H9 (cell line): ENCODE results near the gene FDX2. TPM values are rescaled to one million over a fixed set of nuclear protein-coding genes. Genes with fewer than 3 reads are reported as not detected.

Experiments
- DNase-seq: peaks from one replicate; pipeline ENCODE4 v3.0.0-alpha.2; 2017
- H2AFZ ChIP-seq: one replicate; pipeline ENCODE4 v1.6.1; 2013; ENCODE audit warnings: mild to moderate bottlenecking, low read length, control low read depth, moderate library complexity
- H2AK5ac ChIP-seq: 2 replicates; pipeline ENCODE4 v1.6.1; 2013; ENCODE audit warnings: low read length, control low read depth, mixed read lengths; ENCODE audit not compliant: insufficient read length
- H2BK120ac ChIP-seq: one replicate; pipeline ENCODE4 v1.6.1; 2013; ENCODE audit warnings: low read depth, mild to moderate bottlenecking, low read length, control low read depth, inconsistent platforms; ENCODE audit not compliant: poor library complexity, severe bottlenecking
- H2BK12ac ChIP-seq: 2 replicates; pipeline ENCODE4 v1.6.1; 2013; ENCODE audit warnings: low read length, control low read depth, mixed read lengths, low read depth; ENCODE audit not compliant: insufficient read length
- H2BK15ac ChIP-seq: 2 replicates; pipeline ENCODE4 v1.6.1; 2013; ENCODE audit warnings: low read depth, low read length, control low read depth
- H2BK20ac ChIP-seq: one replicate; pipeline ENCODE4 v1.6.1; 2013; ENCODE audit warnings: low read depth, mild to moderate bottlenecking, low read length, control low read depth, inconsistent platforms; ENCODE audit not compliant: poor library complexity, severe bottlenecking
- H2BK5ac ChIP-seq: 2 replicates; pipeline ENCODE4 v1.6.1; 2013; ENCODE audit warnings: low read length, control low read depth, mixed read lengths; ENCODE audit not compliant: insufficient read length
- H3K14ac ChIP-seq: 2 replicates; pipeline ENCODE4 v1.6.1; 2013; ENCODE audit warnings: low read length, control low read depth; ENCODE audit not compliant: insufficient read depth
- H3K18ac ChIP-seq: 2 replicates; pipeline ENCODE4 v1.6.1; 2013; ENCODE audit warnings: low read depth, mild to moderate bottlenecking, mixed read lengths, low read length, control low read depth; ENCODE audit not compliant: insufficient read length
- H3K23ac ChIP-seq: 2 replicates; pipeline ENCODE4 v1.6.1; 2013; ENCODE audit warnings: low read length, control low read depth, mixed read lengths, low read depth; ENCODE audit not compliant: insufficient read length
- H3K23me2 ChIP-seq: 2 replicates; pipeline ENCODE4 v1.6.1; 2013; ENCODE audit warnings: low read depth, mild to moderate bottlenecking, mixed read lengths, low read length, control low read depth; ENCODE audit not compliant: insufficient read length, poor library complexity, severe bottlenecking
- H3K27ac ChIP-seq: 2 replicates; pipeline ENCODE4 v1.5.1; 2013; ENCODE audit warnings: low read length, control low read depth, mixed read lengths, low read depth; ENCODE audit not compliant: insufficient read length
- H3K27me3 ChIP-seq: 2 replicates; pipeline ENCODE4 v1.6.1; 2013; ENCODE audit warnings: low read length, control low read depth, inconsistent platforms; ENCODE audit not compliant: insufficient read depth
- H3K4ac ChIP-seq: 2 replicates; pipeline ENCODE4 v1.6.1; 2013; ENCODE audit warnings: low read depth, mild to moderate bottlenecking, control low read depth, inconsistent platforms, low read length, moderate library complexity
- H3K4me1 ChIP-seq: 2 replicates; pipeline ENCODE4 v1.6.1; 2013; ENCODE audit warnings: low read length, control low read depth, inconsistent platforms; ENCODE audit not compliant: insufficient read depth
- H3K4me2 ChIP-seq: 2 replicates; pipeline ENCODE4 v1.6.1; 2013; ENCODE audit warnings: low read length, control low read depth, mixed read lengths; ENCODE audit not compliant: insufficient read length, insufficient read depth
- H3K56ac ChIP-seq: 2 replicates; pipeline ENCODE4 v1.6.1; 2013; ENCODE audit warnings: low read depth, mild to moderate bottlenecking, mixed read lengths, low read length, control low read depth; ENCODE audit not compliant: insufficient read length
- H3K79me1 ChIP-seq: 2 replicates; pipeline ENCODE4 v1.6.1; 2013; ENCODE audit warnings: low read depth, mild to moderate bottlenecking, moderate library complexity, low read length, control low read depth, inconsistent platforms; ENCODE audit not compliant: insufficient read depth, poor library complexity, severe bottlenecking
- H3K79me2 ChIP-seq: 2 replicates; pipeline ENCODE4 v1.6.1; 2013; ENCODE audit warnings: low read length, control low read depth, inconsistent platforms; ENCODE audit not compliant: insufficient read depth
- H3K9ac ChIP-seq: 2 replicates; pipeline ENCODE4 v1.6.1; 2013; ENCODE audit warnings: low read length, control low read depth, mixed read lengths; ENCODE audit not compliant: insufficient read length; ENCODE audit errors: extremely low read depth
- H3K9me3 ChIP-seq: one replicate; pipeline ENCODE4 v1.6.1; 2013; ENCODE audit warnings: low read depth, low read length, inconsistent platforms; ENCODE audit not compliant: control insufficient read depth
- H3T11ph ChIP-seq: one replicate; pipeline ENCODE4 v1.6.1; 2013; ENCODE audit warnings: mild to moderate bottlenecking, low read length, control low read depth, inconsistent platforms
- H4K20me1 ChIP-seq: one replicate; pipeline ENCODE4 v1.6.1; 2013; ENCODE audit not compliant: control insufficient read depth, insufficient read length, insufficient read depth
- H4K5ac ChIP-seq: 2 replicates; pipeline ENCODE4 v1.6.1; 2013; ENCODE audit warnings: low read depth, mild to moderate bottlenecking, mixed read lengths, low read length, control low read depth; ENCODE audit not compliant: insufficient read length
- H4K8ac ChIP-seq: replicated peaks from 2 replicates; pipeline ENCODE4 v1.6.1; 2013; ENCODE audit warnings: low read length, control low read depth, mixed read lengths, low read depth; ENCODE audit not compliant: insufficient read length
- H4K91ac ChIP-seq: 2 replicates; pipeline ENCODE4 v1.6.1; 2013; ENCODE audit warnings: low read depth, mild to moderate bottlenecking, moderate library complexity, mixed read lengths, low read length, control low read depth; ENCODE audit not compliant: insufficient read length
- H3K27ac Mint-ChIP-seq, 3 experiments: 2 replicates in 2 of 3; 3 replicates in 1 of 3; pipeline ENCODE4 v1.8.0; 2020 to 2021; ENCODE audit warnings: mixed read lengths in 3 of 3, mild to moderate bottlenecking in 1 of 3, moderate library complexity in 1 of 3
- H3K27me3 Mint-ChIP-seq: 2 replicates; pipeline ENCODE4 v1.8.0; 2021; ENCODE audit warnings: low read depth, mild to moderate bottlenecking, moderate library complexity, mixed read lengths
- H3K36me3 Mint-ChIP-seq, 3 experiments: 2 replicates in 2 of 3; 3 replicates in 1 of 3; pipeline ENCODE4 v1.8.0; 2020 to 2021; ENCODE audit warnings: low read depth in 3 of 3, mixed read lengths in 3 of 3; ENCODE audit not compliant: insufficient read depth in 1 of 3
- H3K4me1 Mint-ChIP-seq, 2 experiments: 2 replicates each; pipeline ENCODE4 v1.8.0; 2020; ENCODE audit warnings: mixed read lengths in 2 of 2
- H3K4me3 Mint-ChIP-seq, 2 experiments: 2 replicates in 1 of 2; 3 replicates in 1 of 2; pipeline ENCODE4 v1.8.0; 2020 to 2021; ENCODE audit warnings: mild to moderate bottlenecking in 2 of 2, mixed read lengths in 2 of 2, moderate library complexity in 1 of 2
- H3K9me3 Mint-ChIP-seq, 2 experiments: 2 replicates in 1 of 2; 3 replicates in 1 of 2; pipeline ENCODE4 v1.8.0; 2020; ENCODE audit warnings: mild to moderate bottlenecking in 2 of 2, mixed read lengths in 2 of 2, moderate library complexity in 1 of 2
- WGBS: extraction: QIAGEN DNeasy Blood & Tissue Kit; methylation state at CpG from one replicate; pipeline ENCODE4 v1.1.7; 2013; ENCODE audit warnings: missing lambda C conversion rate, low lambda C conversion rate, mixed read lengths; ENCODE audit not compliant: insufficient read length; ENCODE audit errors: extremely low coverage; 5-methylcytosine and 5-hydroxymethylcytosine counted together
- total RNA-seq: library from RNA; stranded (reverse); gene quantifications from 2 replicates; pipeline ENCODE4 v1.2.1, GENCODE V29; 2021
- TF ChIP-seq, protein P1 (sequence below): fragments of 200-600 bp; sonication (generic); conservative IDR thresholded peaks from 3 replicates; pipeline ENCODE4 v1.8.0; 2021; ENCODE audit warnings: antibody characterized with exemption, mild to moderate bottlenecking

The FDX2 gene
- total RNA-seq, 1 experiment from 2014 or later: 27.7 TPM

DNA sequence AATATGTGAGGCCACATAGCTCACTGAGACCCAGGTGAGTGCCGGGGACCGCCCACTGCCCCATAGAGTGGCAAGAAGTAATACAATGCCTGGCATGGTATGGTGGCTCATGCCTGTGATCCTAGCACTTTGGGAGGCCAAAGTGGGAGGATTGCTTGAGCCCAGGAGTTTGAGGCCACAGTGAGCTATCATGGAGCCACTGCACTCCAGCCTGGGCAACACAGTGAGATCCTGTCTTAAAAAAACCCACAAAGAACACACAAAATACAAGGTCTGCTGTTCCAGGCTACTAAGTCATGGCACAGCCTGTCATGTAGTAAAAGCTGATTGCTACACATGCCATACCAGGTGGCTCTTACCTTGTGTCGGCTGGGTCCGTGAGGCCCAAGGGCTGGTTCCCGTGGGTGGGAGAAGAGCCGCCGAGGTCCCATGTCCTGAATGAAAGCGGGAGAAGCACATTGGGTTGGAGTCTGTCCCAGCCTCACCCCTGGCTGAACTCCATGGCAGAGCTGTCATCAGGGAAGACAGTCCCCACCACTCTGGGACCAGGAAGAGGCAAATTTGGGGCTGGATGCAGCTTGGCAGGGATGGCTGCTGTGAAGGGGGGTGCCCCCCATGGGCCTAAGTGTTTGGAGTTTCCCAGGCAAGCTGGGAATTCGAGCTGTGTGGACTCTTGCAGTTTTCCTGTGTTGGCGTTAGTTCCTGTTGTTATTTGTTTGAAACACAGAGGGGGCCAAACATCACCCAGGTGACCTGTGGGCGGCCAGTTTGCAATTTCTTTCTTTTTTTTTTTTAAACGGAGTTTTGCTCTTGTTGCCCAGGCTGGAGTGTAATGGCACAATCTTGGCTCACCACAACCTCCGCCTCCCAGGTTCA is 3.2 kb upstream of the FDX2 start:
- Mint-ChIP-seq H3K36me3 (peaks cover 19 to 58% (median 41%) of the 10 kb centered on the region in 3 experiments), H3K4me3 (no peak overlapping the region), H3K27me3 (peaks cover 2% of the 10 kb centered on the region), H3K27ac (no peak overlapping the region), H3K9me3 (no peaks in the 10 kb centered on the region; a peak in 1 of 5 replicates), H3K4me1 (peaks cover 11 to 14% of the 10 kb centered on the region in 2 experiments)
- Histone ChIP-seq H2BK12ac (no peak overlapping the region), H3K14ac (no peak overlapping the region), H3K9ac (no peak overlapping the region), H3K23ac (no peak overlapping the region), H4K8ac (no peak overlapping the region), H3K27me3 (no peaks in the 10 kb centered on the region), H4K20me1 (no peaks in the 10 kb centered on the region), H3K18ac (no peak overlapping the region), H3K4me1 (no peaks in the 10 kb centered on the region), H3K23me2 (peaks cover 3% of the 10 kb centered on the region), H3T11ph (no peak overlapping the region), H2BK5ac (no peak overlapping the region), H3K79me1 (no peaks in the 10 kb centered on the region), H3K56ac (no peak overlapping the region), H4K91ac (no peak overlapping the region), H3K9me3 (no peaks in the 10 kb centered on the region), H3K4ac (no peak overlapping the region), H3K79me2 (no peaks in the 10 kb centered on the region), H3K4me2 (no peak overlapping the region), H2BK15ac (no peak overlapping the region), H2AK5ac (no peak overlapping the region), H2BK120ac (no peak overlapping the region), H2AFZ (no peak overlapping the region), H4K5ac (no peak overlapping the region), H3K27ac (no peak overlapping the region), H2BK20ac (no peak overlapping the region)
- TF ChIP-seq, protein P1, sequence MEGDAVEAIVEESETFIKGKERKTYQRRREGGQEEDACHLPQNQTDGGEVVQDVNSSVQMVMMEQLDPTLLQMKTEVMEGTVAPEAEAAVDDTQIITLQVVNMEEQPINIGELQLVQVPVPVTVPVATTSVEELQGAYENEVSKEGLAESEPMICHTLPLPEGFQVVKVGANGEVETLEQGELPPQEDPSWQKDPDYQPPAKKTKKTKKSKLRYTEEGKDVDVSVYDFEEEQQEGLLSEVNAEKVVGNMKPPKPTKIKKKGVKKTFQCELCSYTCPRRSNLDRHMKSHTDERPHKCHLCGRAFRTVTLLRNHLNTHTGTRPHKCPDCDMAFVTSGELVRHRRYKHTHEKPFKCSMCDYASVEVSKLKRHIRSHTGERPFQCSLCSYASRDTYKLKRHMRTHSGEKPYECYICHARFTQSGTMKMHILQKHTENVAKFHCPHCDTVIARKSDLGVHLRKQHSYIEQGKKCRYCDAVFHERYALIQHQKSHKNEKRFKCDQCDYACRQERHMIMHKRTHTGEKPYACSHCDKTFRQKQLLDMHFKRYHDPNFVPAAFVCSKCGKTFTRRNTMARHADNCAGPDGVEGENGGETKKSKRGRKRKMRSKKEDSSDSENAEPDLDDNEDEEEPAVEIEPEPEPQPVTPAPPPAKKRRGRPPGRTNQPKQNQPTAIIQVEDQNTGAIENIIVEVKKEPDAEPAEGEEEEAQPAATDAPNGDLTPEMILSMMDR: no peak
- no peak for DNase-seq
- no CpG with 5 or more reads among the region's 13 CpGs for WGBS
